ENCODE results near the gene ZNF652. TPM values are rescaled to one million over a fixed set of nuclear protein-coding genes. Genes with fewer than 3 reads are reported as not detected.
A peak's percentile ranks its signal among the peaks of the same experiment; 100 is the strongest.

ZNF652 gene
- total and polyA plus RNA-seq, 2 experiments from 2014 or later: 36.2 to 54.5 TPM

DNA sequence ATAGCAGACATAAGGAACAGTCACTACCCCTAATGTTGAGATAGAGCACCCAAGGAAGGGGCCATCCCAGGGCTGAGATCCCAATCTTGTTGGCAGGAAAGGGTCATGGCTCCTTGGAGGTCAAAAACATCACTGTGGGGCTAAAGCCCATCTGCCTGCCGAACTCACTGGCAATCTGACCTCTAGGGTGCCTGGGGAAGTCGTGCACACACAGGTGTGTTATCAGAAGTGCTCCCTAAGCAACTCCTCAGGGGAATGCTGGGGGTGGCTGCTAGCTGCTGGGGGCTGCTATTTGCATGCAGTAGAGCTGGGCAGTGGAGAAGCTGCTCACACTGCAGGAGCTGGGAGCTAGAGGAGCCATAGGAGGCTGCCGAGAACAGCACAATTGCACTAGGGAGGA is 84.0 kb downstream of the ZNF652 start:
- Histone ChIP-seq H2AFZ (no peak overlapping the region), H3K27ac (ENCODE audit: low read depth) (no peak overlapping the region), H3K36me3 (ENCODE audit: insufficient read depth) (no peaks in the 10 kb centered on the region), H4K20me1 (replicated peaks; ENCODE audit: insufficient read depth) (no peaks in the 10 kb centered on the region), H3K27me3 (ENCODE audit: insufficient read depth) (no peaks in the 10 kb centered on the region), H3K4me1 (ENCODE audit: insufficient read depth) (peaks cover 11% of the 10 kb centered on the region; the same call in 1 of the 2 replicates), H3K9me2 (ENCODE audit: insufficient read depth) (no peaks in the 10 kb centered on the region), H3K4me3 (no peak overlapping the region), H3K4me2 (no peak overlapping the region), H3K79me2 (replicated peaks; ENCODE audit: insufficient read depth) (no peaks in the 10 kb centered on the region), H3F3A (replicated peaks; ENCODE audit: low read depth) (no peaks in the 10 kb centered on the region)
- Mint-ChIP-seq H3K27ac (no peak overlapping the region), H3K36me3 (ENCODE audit: low read depth) (no peaks in the 10 kb centered on the region), H3K4me3 (no peak overlapping the region), H3K27me3 (ENCODE audit: insufficient read depth, low read depth, poor library complexity) (peaks cover 5% of the 10 kb centered on the region), H3K4me1 (peaks cover 18% of the 10 kb centered on the region), H3K9me3 (no peaks in the 10 kb centered on the region)
- no peak for TF ChIP-seq EZH2 (IDR thresholded peaks at IDR 0.05; ENCODE audit: low read depth, unreplicated experiment)
- TF ChIP-seq, protein P1, sequence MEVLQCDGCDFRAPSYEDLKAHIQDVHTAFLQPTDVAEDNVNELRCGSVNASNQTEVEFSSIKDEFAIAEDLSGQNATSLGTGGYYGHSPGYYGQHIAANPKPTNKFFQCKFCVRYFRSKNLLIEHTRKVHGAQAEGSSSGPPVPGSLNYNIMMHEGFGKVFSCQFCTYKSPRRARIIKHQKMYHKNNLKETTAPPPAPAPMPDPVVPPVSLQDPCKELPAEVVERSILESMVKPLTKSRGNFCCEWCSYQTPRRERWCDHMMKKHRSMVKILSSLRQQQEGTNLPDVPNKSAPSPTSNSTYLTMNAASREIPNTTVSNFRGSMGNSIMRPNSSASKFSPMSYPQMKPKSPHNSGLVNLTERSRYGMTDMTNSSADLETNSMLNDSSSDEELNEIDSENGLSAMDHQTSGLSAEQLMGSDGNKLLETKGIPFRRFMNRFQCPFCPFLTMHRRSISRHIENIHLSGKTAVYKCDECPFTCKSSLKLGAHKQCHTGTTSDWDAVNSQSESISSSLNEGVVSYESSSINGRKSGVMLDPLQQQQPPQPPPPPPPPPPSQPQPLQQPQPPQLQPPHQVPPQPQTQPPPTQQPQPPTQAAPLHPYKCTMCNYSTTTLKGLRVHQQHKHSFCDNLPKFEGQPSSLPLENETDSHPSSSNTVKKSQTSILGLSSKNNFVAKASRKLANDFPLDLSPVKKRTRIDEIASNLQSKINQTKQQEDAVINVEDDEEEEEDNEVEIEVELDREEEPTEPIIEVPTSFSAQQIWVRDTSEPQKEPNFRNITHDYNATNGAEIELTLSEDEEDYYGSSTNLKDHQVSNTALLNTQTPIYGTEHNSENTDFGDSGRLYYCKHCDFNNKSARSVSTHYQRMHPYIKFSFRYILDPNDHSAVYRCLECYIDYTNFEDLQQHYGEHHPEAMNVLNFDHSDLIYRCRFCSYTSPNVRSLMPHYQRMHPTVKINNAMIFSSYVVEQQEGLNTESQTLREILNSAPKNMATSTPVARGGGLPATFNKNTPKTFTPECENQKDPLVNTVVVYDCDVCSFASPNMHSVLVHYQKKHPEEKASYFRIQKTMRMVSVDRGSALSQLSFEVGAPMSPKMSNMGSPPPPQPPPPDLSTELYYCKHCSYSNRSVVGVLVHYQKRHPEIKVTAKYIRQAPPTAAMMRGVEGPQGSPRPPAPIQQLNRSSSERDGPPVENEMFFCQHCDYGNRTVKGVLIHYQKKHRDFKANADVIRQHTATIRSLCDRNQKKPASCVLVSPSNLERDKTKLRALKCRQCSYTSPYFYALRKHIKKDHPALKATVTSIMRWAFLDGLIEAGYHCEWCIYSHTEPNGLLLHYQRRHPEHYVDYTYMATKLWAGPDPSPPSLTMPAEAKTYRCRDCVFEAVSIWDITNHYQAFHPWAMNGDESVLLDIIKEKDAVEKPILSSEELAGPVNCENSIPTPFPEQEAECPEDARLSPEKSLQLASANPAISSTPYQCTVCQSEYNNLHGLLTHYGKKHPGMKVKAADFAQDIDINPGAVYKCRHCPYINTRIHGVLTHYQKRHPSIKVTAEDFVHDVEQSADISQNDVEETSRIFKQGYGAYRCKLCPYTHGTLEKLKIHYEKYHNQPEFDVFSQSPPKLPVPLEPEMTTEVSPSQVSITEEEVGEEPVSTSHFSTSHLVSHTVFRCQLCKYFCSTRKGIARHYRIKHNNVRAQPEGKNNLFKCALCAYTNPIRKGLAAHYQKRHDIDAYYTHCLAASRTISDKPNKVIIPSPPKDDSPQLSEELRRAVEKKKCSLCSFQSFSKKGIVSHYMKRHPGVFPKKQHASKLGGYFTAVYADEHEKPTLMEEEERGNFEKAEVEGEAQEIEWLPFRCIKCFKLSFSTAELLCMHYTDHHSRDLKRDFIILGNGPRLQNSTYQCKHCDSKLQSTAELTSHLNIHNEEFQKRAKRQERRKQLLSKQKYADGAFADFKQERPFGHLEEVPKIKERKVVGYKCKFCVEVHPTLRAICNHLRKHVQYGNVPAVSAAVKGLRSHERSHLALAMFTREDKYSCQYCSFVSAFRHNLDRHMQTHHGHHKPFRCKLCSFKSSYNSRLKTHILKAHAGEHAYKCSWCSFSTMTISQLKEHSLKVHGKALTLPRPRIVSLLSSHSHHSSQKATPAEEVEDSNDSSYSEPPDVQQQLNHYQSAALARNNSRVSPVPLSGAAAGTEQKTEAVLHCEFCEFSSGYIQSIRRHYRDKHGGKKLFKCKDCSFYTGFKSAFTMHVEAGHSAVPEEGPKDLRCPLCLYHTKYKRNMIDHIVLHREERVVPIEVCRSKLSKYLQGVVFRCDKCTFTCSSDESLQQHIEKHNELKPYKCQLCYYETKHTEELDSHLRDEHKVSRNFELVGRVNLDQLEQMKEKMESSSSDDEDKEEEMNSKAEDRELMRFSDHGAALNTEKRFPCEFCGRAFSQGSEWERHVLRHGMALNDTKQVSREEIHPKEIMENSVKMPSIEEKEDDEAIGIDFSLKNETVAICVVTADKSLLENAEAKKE (CRISPR knock-in tag; IDR thresholded peaks at IDR 0.05): no peak
- TF ChIP-seq, protein P2, sequence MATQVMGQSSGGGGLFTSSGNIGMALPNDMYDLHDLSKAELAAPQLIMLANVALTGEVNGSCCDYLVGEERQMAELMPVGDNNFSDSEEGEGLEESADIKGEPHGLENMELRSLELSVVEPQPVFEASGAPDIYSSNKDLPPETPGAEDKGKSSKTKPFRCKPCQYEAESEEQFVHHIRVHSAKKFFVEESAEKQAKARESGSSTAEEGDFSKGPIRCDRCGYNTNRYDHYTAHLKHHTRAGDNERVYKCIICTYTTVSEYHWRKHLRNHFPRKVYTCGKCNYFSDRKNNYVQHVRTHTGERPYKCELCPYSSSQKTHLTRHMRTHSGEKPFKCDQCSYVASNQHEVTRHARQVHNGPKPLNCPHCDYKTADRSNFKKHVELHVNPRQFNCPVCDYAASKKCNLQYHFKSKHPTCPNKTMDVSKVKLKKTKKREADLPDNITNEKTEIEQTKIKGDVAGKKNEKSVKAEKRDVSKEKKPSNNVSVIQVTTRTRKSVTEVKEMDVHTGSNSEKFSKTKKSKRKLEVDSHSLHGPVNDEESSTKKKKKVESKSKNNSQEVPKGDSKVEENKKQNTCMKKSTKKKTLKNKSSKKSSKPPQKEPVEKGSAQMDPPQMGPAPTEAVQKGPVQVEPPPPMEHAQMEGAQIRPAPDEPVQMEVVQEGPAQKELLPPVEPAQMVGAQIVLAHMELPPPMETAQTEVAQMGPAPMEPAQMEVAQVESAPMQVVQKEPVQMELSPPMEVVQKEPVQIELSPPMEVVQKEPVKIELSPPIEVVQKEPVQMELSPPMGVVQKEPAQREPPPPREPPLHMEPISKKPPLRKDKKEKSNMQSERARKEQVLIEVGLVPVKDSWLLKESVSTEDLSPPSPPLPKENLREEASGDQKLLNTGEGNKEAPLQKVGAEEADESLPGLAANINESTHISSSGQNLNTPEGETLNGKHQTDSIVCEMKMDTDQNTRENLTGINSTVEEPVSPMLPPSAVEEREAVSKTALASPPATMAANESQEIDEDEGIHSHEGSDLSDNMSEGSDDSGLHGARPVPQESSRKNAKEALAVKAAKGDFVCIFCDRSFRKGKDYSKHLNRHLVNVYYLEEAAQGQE (IDR thresholded peaks at IDR 0.05; ENCODE audit: unreplicated experiment): no peak
- TF ChIP-seq NANOG (IDR thresholded peaks at IDR 0.05; ENCODE audit: borderline replicate concordance): no peak
- TF ChIP-seq ZNF114 (CRISPR knock-in tag; IDR thresholded peaks at IDR 0.05): no peak
- TF ChIP-seq CREB1 (CRISPR knock-in tag; IDR thresholded peaks at IDR 0.05; ENCODE audit: low read depth): no peak
- TF ChIP-seq, protein P3, sequence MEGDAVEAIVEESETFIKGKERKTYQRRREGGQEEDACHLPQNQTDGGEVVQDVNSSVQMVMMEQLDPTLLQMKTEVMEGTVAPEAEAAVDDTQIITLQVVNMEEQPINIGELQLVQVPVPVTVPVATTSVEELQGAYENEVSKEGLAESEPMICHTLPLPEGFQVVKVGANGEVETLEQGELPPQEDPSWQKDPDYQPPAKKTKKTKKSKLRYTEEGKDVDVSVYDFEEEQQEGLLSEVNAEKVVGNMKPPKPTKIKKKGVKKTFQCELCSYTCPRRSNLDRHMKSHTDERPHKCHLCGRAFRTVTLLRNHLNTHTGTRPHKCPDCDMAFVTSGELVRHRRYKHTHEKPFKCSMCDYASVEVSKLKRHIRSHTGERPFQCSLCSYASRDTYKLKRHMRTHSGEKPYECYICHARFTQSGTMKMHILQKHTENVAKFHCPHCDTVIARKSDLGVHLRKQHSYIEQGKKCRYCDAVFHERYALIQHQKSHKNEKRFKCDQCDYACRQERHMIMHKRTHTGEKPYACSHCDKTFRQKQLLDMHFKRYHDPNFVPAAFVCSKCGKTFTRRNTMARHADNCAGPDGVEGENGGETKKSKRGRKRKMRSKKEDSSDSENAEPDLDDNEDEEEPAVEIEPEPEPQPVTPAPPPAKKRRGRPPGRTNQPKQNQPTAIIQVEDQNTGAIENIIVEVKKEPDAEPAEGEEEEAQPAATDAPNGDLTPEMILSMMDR (conservative IDR thresholded peaks at IDR 0.05; ENCODE audit: low read depth in 2 of 2): no peak
- TF ChIP-seq, protein P4, sequence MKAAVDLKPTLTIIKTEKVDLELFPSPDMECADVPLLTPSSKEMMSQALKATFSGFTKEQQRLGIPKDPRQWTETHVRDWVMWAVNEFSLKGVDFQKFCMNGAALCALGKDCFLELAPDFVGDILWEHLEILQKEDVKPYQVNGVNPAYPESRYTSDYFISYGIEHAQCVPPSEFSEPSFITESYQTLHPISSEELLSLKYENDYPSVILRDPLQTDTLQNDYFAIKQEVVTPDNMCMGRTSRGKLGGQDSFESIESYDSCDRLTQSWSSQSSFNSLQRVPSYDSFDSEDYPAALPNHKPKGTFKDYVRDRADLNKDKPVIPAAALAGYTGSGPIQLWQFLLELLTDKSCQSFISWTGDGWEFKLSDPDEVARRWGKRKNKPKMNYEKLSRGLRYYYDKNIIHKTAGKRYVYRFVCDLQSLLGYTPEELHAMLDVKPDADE (IDR thresholded peaks at IDR 0.05): no peak
- no peak for TF ChIP-seq STAT1 (IDR thresholded peaks at IDR 0.05; ENCODE audit: unreplicated experiment)
- no peak for TF ChIP-seq ZNF331 (CRISPR knock-in tag; IDR thresholded peaks at IDR 0.05; ENCODE audit: low read depth)
- TF ChIP-seq EZH2phosphoT487 (IDR thresholded peaks at IDR 0.05; ENCODE audit: unreplicated experiment): no peak
- no peak for TF ChIP-seq POLR2AphosphoS5 (IDR thresholded peaks at IDR 0.05; ENCODE audit: low read depth)
- TF ChIP-seq JUNB (IDR thresholded peaks at IDR 0.05; ENCODE audit: unreplicated experiment): no peak
- ATAC-seq: peak; percentile 63
- no peak for DNase-seq (ENCODE audit: low spot score)

Measured in GM23338 (cell line).